GM23248 (cell line): ENCODE measurements around the gene IGFLR1.

Source experiments
- EZH2 ChIP-seq: fragments of 200-600 bp; sonication (generic); IDR thresholded peaks from 2 replicates; pipeline ENCODE4 v1.6.1; 2018; ENCODE audit warnings: antibody characterized with exemption, mild to moderate bottlenecking; ENCODE audit not compliant: insufficient read depth, poor library complexity, severe bottlenecking
- EZH2phosphoT487 ChIP-seq: fragments of 200-600 bp; sonication (generic); IDR thresholded peaks from 2 replicates; pipeline ENCODE4 v1.6.1; 2018; ENCODE audit warnings: antibody characterized with exemption, moderate library complexity, mild to moderate bottlenecking, low read depth; ENCODE audit not compliant: insufficient read depth

GRCh38 chr19:35739275-35740107 is 2.8 kb downstream of the IGFLR1 start:
- TF ChIP-seq EZH2phosphoT487 = no peak
- TF ChIP-seq EZH2 = no peak
